Thoracic aorta (tissue), 2 donors: Measurements from ENCODE around the gene MVD. TPM values are rescaled to one million over a fixed set of nuclear protein-coding genes. Genes with fewer than 3 reads are reported as not detected.

Source experiments
- ATAC-seq: fragments of 150-250 bp; one replicate; pipeline ENCODE4 v1.8.0; 2017; ENCODE audit warnings: low read depth; ENCODE audit not compliant: insufficient number of reproducible peaks, low FRiP score
- DNase-seq: peaks from one replicate; pipeline ENCODE4 v3.0.0-alpha.2; 2020; ENCODE audit warnings: low spot score
- H3K27ac ChIP-seq, 2 donors: fragments of 200-600 bp; sonication (generic); 1 replicate in 1 of 2; 2 replicates in 1 of 2; pipeline ENCODE4 v1.5.1; 2016; ENCODE audit warnings: mild to moderate bottlenecking in 2 of 2, moderate library complexity in 2 of 2
- H3K27me3 ChIP-seq: fragments of 200-600 bp; sonication (generic); replicated peaks from 2 replicates; pipeline ENCODE4 v1.6.0; 2016; ENCODE audit warnings: mild to moderate bottlenecking; ENCODE audit not compliant: insufficient read depth
- H3K36me3 ChIP-seq: fragments of 200-600 bp; sonication (generic); one replicate; pipeline ENCODE4 v1.5.1; 2016
- H3K4me1 ChIP-seq, 2 donors: fragments of 200-600 bp; sonication (generic); 1 replicate in 1 of 2; 2 replicates in 1 of 2; pipeline versions ENCODE4 v1.5.1 to v1.6.0; 2016; ENCODE audit warnings: low read depth in 2 of 2, mild to moderate bottlenecking in 1 of 2; ENCODE audit not compliant: control insufficient read depth in 1 of 2
- H3K4me3 ChIP-seq: fragments of 200-600 bp; sonication (generic); 2 replicates; pipeline ENCODE4 v1.5.1; 2016; ENCODE audit warnings: mild to moderate bottlenecking
- H3K9me3 ChIP-seq: fragments of 200-600 bp; sonication (generic); 2 replicates; pipeline ENCODE4 v1.5.1; 2016
- total RNA-seq, 2 donors: library from RNA; depleted of rRNA; stranded (reverse); fragments of >200 nt; gene quantifications; one replicate each; pipeline versions ENCODE4 v1.1.0 to v1.2.3, GENCODE V29; 2016
- TF ChIP-seq, protein P1 (sequence below): fragments of 200-600 bp; sonication (generic); IDR thresholded peaks from one replicate; pipeline ENCODE4 v1.5.1; 2019; ENCODE audit warnings: antibody characterized with exemption

Gene MVD
- total RNA-seq, 2 donors from 2014 or later = 22.4 to 38.9 TPM

DNA sequence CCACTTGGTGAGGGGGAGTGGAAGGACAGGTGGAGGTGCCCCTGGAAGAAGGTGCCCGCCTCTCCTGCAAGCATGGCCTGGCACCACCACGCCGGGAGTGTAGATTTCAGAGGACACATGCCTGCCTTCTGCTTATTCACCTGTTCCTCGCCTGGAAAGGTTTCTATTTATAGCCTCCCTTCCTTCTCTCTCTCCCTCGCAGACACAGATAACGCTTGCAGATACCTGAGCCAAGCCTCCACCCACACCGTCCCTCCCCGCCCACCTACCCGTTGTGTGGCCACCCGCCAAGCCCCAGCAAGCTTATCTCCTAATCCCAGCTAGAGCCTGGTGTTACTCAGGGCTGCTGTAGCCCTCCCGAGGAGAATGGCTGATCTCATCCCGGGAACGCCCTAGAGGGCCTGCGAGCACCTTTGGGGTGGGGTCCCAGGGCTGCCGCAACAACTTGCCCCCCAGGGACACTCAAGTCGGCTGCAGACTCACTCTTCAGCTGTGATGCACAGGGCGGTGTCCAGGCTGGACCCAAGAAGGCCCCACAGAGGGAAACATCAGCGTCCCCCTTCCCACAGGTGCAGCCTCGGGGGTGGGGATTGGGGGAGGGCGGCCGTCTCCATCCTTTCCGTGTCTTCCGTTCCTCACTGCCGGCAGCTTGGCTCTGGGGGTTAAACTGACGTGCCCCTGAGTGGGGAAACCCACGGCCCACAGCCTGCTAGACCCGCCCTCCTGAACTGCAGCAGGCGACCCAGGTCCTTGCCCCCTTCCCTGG is 25.3 kb upstream of the MVD start:
- Histone ChIP-seq H3K4me1 (peaks cover 4 to 12% of the 10 kb centered on the region in 2 donors), H3K9me3 (no peaks in the 10 kb centered on the region), H3K36me3 (no peaks in the 10 kb centered on the region), H3K4me3 (no peak overlapping the region), H3K27me3 (no peaks in the 10 kb centered on the region), H3K27ac (no peak overlapping the region)
- DNase-seq (no peak), ATAC-seq (no peak)
- TF ChIP-seq, protein P1, sequence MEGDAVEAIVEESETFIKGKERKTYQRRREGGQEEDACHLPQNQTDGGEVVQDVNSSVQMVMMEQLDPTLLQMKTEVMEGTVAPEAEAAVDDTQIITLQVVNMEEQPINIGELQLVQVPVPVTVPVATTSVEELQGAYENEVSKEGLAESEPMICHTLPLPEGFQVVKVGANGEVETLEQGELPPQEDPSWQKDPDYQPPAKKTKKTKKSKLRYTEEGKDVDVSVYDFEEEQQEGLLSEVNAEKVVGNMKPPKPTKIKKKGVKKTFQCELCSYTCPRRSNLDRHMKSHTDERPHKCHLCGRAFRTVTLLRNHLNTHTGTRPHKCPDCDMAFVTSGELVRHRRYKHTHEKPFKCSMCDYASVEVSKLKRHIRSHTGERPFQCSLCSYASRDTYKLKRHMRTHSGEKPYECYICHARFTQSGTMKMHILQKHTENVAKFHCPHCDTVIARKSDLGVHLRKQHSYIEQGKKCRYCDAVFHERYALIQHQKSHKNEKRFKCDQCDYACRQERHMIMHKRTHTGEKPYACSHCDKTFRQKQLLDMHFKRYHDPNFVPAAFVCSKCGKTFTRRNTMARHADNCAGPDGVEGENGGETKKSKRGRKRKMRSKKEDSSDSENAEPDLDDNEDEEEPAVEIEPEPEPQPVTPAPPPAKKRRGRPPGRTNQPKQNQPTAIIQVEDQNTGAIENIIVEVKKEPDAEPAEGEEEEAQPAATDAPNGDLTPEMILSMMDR = no peak

DNA sequence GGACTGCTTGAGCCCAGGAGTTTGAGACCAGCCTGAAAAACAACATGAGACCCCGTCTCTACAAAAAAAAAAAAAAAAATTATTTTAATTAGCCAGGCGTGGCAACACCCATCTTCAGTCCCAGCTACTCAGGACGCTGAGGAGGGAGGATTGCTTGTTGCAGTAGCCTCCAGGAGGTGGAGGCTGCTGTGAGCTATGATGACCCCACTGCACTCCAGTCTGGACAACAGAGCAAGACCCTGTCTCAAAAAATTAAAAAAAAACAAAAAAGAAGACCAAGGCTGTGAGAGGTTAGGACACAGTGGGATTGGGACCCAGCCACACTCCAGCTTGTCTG is 24.8 kb upstream of the MVD start:
- Histone ChIP-seq H3K4me1 (peaks cover 4 to 12% of the 10 kb centered on the region in 2 donors), H3K4me3 (no peak overlapping the region), H3K27ac (no peak overlapping the region), H3K27me3 (no peaks in the 10 kb centered on the region), H3K9me3 (no peaks in the 10 kb centered on the region), H3K36me3 (no peaks in the 10 kb centered on the region)
- no peak for ATAC-seq
- TF ChIP-seq, protein P1 = no peak
- DNase-seq = no peak

DNA sequence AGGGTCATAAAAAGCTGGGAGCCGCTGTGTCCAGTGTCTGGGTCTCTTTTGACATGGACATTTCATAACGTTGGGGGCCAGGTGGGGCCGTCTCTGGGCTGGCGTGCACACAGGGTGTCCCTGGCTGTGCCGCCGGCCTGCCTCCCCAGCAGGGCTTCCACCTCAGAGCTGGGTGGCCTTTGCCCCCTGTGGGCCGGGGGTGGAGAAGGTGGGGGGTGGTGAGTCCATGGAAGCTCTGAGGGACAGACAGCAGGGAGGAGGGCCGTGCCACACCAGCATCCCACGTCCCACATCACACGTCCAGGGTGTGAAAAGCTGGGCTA is 24.3 kb upstream of the MVD start:
- H3K27me3 ChIP-seq = no peaks in the 10 kb centered on the region
- H3K9me3 ChIP-seq = no peaks in the 10 kb centered on the region
- no peak for ATAC-seq
- DNase-seq = no peak
- H3K27ac ChIP-seq = no peak overlapping the region
- H3K4me1 ChIP-seq = peaks cover 4 to 12% of the 10 kb centered on the region in 2 donors
- no peaks in the 10 kb centered on the region for H3K36me3 ChIP-seq
- TF ChIP-seq, protein P1 = no peak
- no peak overlapping the region for H3K4me3 ChIP-seq

DNA sequence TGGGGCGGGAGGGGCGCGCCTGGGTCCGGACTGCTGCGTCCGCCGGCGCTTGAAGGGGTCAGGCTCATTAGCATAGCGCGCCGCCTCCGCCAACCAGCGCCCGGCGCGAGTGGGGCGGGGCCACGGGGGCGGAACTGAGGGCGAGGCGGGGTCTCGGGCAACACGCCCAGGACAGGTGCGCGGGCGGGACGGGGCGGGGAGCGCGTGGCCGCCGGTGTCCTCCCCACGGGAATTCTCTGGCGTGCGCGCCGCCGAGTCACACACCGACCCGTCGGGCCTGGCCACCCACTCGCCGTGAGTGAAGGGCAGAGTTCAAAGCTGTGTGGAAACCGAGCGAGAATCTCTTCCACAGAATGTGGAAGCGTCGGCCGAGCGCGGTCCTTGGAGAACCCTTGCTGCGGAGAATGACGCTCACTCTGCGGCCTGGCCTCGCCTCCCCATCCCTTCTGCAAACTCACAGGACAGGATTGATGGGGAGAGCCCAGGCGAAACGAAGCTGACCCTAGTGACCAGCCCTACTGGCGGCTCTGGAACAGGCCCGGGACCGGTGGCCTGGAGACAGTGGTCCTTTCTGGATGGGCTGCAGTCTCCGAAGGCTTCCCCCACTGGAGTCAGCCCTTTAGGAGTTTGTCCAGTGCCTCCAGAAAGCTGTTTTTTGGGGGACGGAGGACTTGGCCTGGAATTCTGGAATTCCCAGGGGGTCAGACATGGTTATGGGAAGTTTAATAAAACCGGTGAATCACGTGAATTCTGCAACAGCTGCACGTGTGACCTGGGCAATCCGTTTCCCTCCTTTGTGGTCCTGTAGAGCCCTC is 23.8 kb upstream of the MVD start, which contains the start of gene SNAI3:
Gene SNAI3 (minus strand): TSS at position 69 of the 815 bp plus-strand sequence. CDS start 101 bp downstream, outside the sequence.
- TF ChIP-seq, protein P1 = no peak
- ATAC-seq (no peak), DNase-seq (no peak)
- H3K27ac ChIP-seq = no peak within 1 kb of the TSS
- no peaks in the 10 kb centered on the region for H3K9me3 ChIP-seq
- H3K4me1 ChIP-seq = peaks cover 4 to 12% of the 10 kb centered on the region in 2 donors
- peak within 1 kb of the TSS; percentile 66 for H3K4me3 ChIP-seq
- H3K27me3 ChIP-seq = no peaks in the 10 kb centered on the region
- no peaks in the 10 kb centered on the region for H3K36me3 ChIP-seq

DNA sequence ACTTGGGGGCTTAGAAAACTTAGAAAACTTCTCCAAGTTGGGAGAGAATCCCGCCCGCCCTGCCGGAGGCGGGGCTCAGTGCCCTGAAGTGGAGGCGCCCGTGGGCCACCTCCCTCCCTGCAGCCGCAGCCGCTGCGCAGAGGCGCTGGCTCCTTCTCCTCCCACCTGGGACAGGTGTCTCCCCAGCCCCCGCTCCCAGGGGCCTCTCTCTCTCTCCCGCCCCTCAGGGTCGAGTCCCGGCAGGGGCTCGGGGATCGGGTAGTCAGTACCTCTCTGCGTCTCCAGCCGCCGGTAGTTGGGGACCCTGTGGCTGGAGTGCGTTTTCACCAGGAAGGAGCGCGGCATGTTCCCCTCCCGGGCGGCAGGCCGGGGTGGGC is 23.2 kb upstream of the MVD start:
- TF ChIP-seq, protein P1 = no peak
- Histone ChIP-seq H3K4me1 (peaks cover 4 to 12% of the 10 kb centered on the region in 2 donors), H3K27ac (no peak overlapping the region), H3K36me3 (no peaks in the 10 kb centered on the region), H3K4me3 (peak overlapping the region; percentile 66), H3K9me3 (no peaks in the 10 kb centered on the region), H3K27me3 (no peaks in the 10 kb centered on the region)
- ATAC-seq (no peak), DNase-seq (no peak)
